ENCODE results near the gene DNM1. TPM values are rescaled to one million over a fixed set of nuclear protein-coding genes. Genes with fewer than 3 reads are reported as not detected.

DNM1 gene
- total and polyA plus RNA-seq, 7 donors = 0.46 to 40.2 (median 9.3) TPM

GRCh38 chr9:128253991-128254346 lies 50.8 kb downstream of the DNM1 start:
- intact Hi-C loops (cut with DNase I) = no loop called here
- no peaks in the 10 kb centered on the region for H3K9me3 ChIP-seq
- no peak for DNase-seq
- TF ChIP-seq POLR2AphosphoS5 (IDR thresholded peaks at IDR 0.05) (no peak), CTCF (IDR thresholded peaks at IDR 0.05) (no peak), EP300 (IDR thresholded peaks at IDR 0.05) (no peak), POLR2A (IDR thresholded peaks at IDR 0.05) (no peak)
- 90 to 93% methylated on average over 7 of the region's 7 CpGs for WGBS, 2 donors
- peaks cover 0 to 21% (median 11%) of the 10 kb centered on the region in 4 donors for H3K4me1 ChIP-seq
- no peak overlapping the region for H3K4me3 ChIP-seq
- H3K27ac ChIP-seq = no peak overlapping the region
- H3K27me3 ChIP-seq = peaks cover 0 to 27% (median 20%) of the 10 kb centered on the region in 3 donors
- H3K36me3 ChIP-seq = peaks cover 17 to 28% (median 22%) of the 10 kb centered on the region in 4 donors

GRCh38 chr9:128254362-128254761 lies 51.2 kb downstream of the DNM1 start:
- TF ChIP-seq CTCF (IDR thresholded peaks at IDR 0.05) (no peak), POLR2A (IDR thresholded peaks at IDR 0.05) (no peak), POLR2AphosphoS5 (IDR thresholded peaks at IDR 0.05) (no peak)
- WGBS, 2 donors = 91 to 92% methylated on average over 20 of the region's 20 CpGs
- no peak overlapping the region for H3K4me3 ChIP-seq
- no peak overlapping the region for H3K27ac ChIP-seq
- peaks cover 21 to 32% (median 26%) of the 10 kb centered on the region in 4 donors for H3K36me3 ChIP-seq
- H3K9me3 ChIP-seq = no peaks in the 10 kb centered on the region
- DNase-seq = no peak
- H3K27me3 ChIP-seq = peaks cover 0 to 27% (median 20%) of the 10 kb centered on the region in 3 donors
- peaks cover 0 to 21% (median 11%) of the 10 kb centered on the region in 4 donors for H3K4me1 ChIP-seq
- intact Hi-C loops (cut with DNase I) = no loop called here

GRCh38 chr9:128254855-128255759 lies 51.9 kb downstream of the DNM1 start:
- Histone ChIP-seq H3K27ac (no peak overlapping the region), H3K4me1 (peaks cover 0 to 21% (median 10%) of the 10 kb centered on the region in 4 donors), H3K4me3 (no peak overlapping the region), H3K36me3 (peaks cover 27 to 40% (median 33%) of the 10 kb centered on the region in 4 donors), H3K9me3 (no peaks in the 10 kb centered on the region), H3K27me3 (peaks cover 0 to 24% (median 20%) of the 10 kb centered on the region in 3 donors)
- no peak for TF ChIP-seq POLR2A (IDR thresholded peaks at IDR 0.05)
- peak; percentile 35 to 79 (median 71) for TF ChIP-seq CTCF (IDR thresholded peaks at IDR 0.05)
- intact Hi-C loops (cut with DNase I) = no loop called here
- WGBS, 2 donors = 60 to 66% methylated on average over 18 of the region's 18 CpGs
- DNase-seq = peak; percentile 79

GRCh38 chr9:128257086-128257825 lies 54.1 kb downstream of the DNM1 start:
- peaks cover 49 to 61% (median 53%) of the 10 kb centered on the region in 4 donors for H3K36me3 ChIP-seq
- peaks cover 0 to 3% (median 0%) of the 10 kb centered on the region in 3 donors for H3K27me3 ChIP-seq
- no peak overlapping the region for H3K27ac ChIP-seq
- no peak overlapping the region for H3K4me3 ChIP-seq
- WGBS, 2 donors = 92% methylated on average over 23 of the region's 23 CpGs
- intact Hi-C loops (cut with DNase I) = no loop called here
- H3K4me1 ChIP-seq = peaks cover 0 to 6% (median 0%) of the 10 kb centered on the region in 4 donors
- DNase-seq = no peak
- no peaks in the 10 kb centered on the region for H3K9me3 ChIP-seq
- no peak for TF ChIP-seq CTCF (IDR thresholded peaks at IDR 0.05)
- TF ChIP-seq POLR2A (IDR thresholded peaks at IDR 0.05) = no peak
- no peak for TF ChIP-seq POLR2AphosphoS5 (IDR thresholded peaks at IDR 0.05)
- TF ChIP-seq EP300 (IDR thresholded peaks at IDR 0.05) = no peak
